PFSK-1 (cell line): ENCODE data around the gene SLC2A1.

Source experiments
- FOXP2 ChIP-seq: optimal IDR thresholded peaks from 2 replicates; pipeline ENCODE3; 2011; ENCODE audit warnings: borderline replicate concordance, control low read depth, inconsistent platforms; ENCODE audit not compliant: insufficient read depth; ENCODE audit errors: extremely low read length, extremely low read depth
- POLR2AphosphoS5 ChIP-seq: IDR thresholded peaks from 2 replicates; pipeline ENCODE4 v1.6.1; 2012; ENCODE audit warnings: low read depth, mild to moderate bottlenecking, control low read depth, low read length, moderate library complexity
- REST ChIP-seq, 2 experiments: IDR thresholded peaks; 2 replicates each; pipeline versions ENCODE4 v1.6.1 to v1.8.0; 2011 to 2012; ENCODE audit warnings: low read depth in 2 of 2, low read length in 2 of 2, control low read depth in 1 of 2, inconsistent platforms in 1 of 2, mild to moderate bottlenecking in 1 of 2, moderate library complexity in 1 of 2; ENCODE audit not compliant: insufficient read depth in 1 of 2
- SIN3A ChIP-seq: IDR thresholded peaks from 2 replicates; pipeline ENCODE4 v1.6.1; 2012; ENCODE audit warnings: mild to moderate bottlenecking, low read length, moderate library complexity, borderline replicate concordance; ENCODE audit not compliant: insufficient read depth
- TAF1 ChIP-seq: IDR thresholded peaks from 2 replicates; pipeline ENCODE4 v1.6.1; 2012; ENCODE audit warnings: low read length, control low read depth, borderline replicate concordance; ENCODE audit not compliant: insufficient read depth

SLC2A1 gene

GRCh38 chr1:42931911-42932422 is 26.7 kb downstream of the SLC2A1 start:
- TF ChIP-seq REST (IDR thresholded peaks at IDR 0.05; ENCODE audit: insufficient read depth in 1 of 2, low read depth in 2 of 2, low read length in 2 of 2) (no peak), SIN3A (no peak), TAF1 (no peak), POLR2AphosphoS5 (no peak), FOXP2 (no peak)

- TF ChIP-seq SIN3A, result no peak
- TF ChIP-seq REST (IDR thresholded peaks at IDR 0.05; ENCODE audit: insufficient read depth in 1 of 2, low read depth in 2 of 2, low read length in 2 of 2), result no peak
- no peak for TF ChIP-seq POLR2AphosphoS5
- no peak for TF ChIP-seq TAF1
- TF ChIP-seq FOXP2, result no peak
Observed at GRCh38 chr1:42931108-42931539, 27.5 kb downstream of the SLC2A1 start.

GRCh38 chr1:42930178-42931107 is 28.2 kb downstream of the SLC2A1 start:
- TF ChIP-seq FOXP2 (no peak), REST (IDR thresholded peaks at IDR 0.05; ENCODE audit: insufficient read depth in 1 of 2, low read depth in 2 of 2, low read length in 2 of 2) (no peak), POLR2AphosphoS5 (no peak), SIN3A (no peak), TAF1 (no peak)

GRCh38 chr1:42929434-42930177 is 29.1 kb downstream of the SLC2A1 start:
- no peak for TF ChIP-seq REST (IDR thresholded peaks at IDR 0.05; ENCODE audit: insufficient read depth in 1 of 2, low read depth in 2 of 2, low read length in 2 of 2)
- no peak for TF ChIP-seq POLR2AphosphoS5
- TF ChIP-seq TAF1, result no peak
- no peak for TF ChIP-seq SIN3A
